ENCODE data around the gene CCDC137.
"Not testable (repeated sequence)": the region's sequence is repeated elsewhere in the genome, so short reads cannot be mapped to it uniquely, and the experiment has no call there.

The CCDC137 gene

GRCh38 chr17:81666342-81667191, at the start of gene CCDC137, which contains the start of gene OXLD1:
Gene CCDC137, plus strand, starts transcription at chr17:81666737. Its CDS starts 30 bp downstream, at chr17:81666767.
Gene OXLD1, minus strand, starts transcription at chr17:81666605. Its CDS starts 28 bp downstream, at chr17:81666577.
- peak; percentile 96 for DNase-seq (ENCODE audit: low read depth)

- no peak for DNase-seq (ENCODE audit: low read depth)
Observed at GRCh38 chr17:81616877-81617276, 49.7 kb upstream of the CCDC137 start.

- DNase-seq (ENCODE audit: low read depth), result not testable (repeated sequence)
Observed at GRCh38 chr17:81618307-81618706, 48.2 kb upstream of the CCDC137 start.

GRCh38 chr17:81621494-81622130, 44.9 kb upstream of the CCDC137 start:
- DNase-seq (ENCODE audit: low read depth), result no peak

- no peak for DNase-seq (ENCODE audit: low read depth)
Observed at GRCh38 chr17:81630274-81630673, 36.3 kb upstream of the CCDC137 start.

- DNase-seq (ENCODE audit: low read depth), result no peak
Observed at GRCh38 chr17:81631482-81631881, 35.1 kb upstream of the CCDC137 start.

GRCh38 chr17:81635431-81635830, 31.1 kb upstream of the CCDC137 start:
- DNase-seq (ENCODE audit: low read depth), result no peak

- DNase-seq (ENCODE audit: low read depth), result no peak
Observed at GRCh38 chr17:81635973-81636504, 30.5 kb upstream of the CCDC137 start.

- DNase-seq (ENCODE audit: low read depth), result peak; percentile 78
Observed at GRCh38 chr17:81636505-81637288, 29.8 kb upstream of the CCDC137 start, which contains the start of the genes NPLOC4 and TSPAN10. Gene NPLOC4, minus strand, starts transcription at chr17:81637112. Its CDS starts 182 bp downstream, at chr17:81636930. Gene TSPAN10, plus strand, starts transcription at chr17:81637196. Its CDS starts 5,217 bp downstream, at chr17:81642413.

- no peak for DNase-seq (ENCODE audit: low read depth)
Observed at GRCh38 chr17:81638683-81639082, 27.9 kb upstream of the CCDC137 start.

GRCh38 chr17:81640011-81640410, 26.5 kb upstream of the CCDC137 start:
- DNase-seq (ENCODE audit: low read depth), result no peak

GRCh38 chr17:81641825-81642489, 24.6 kb upstream of the CCDC137 start:
- DNase-seq (ENCODE audit: low read depth), result no peak

GRCh38 chr17:81644496-81644895, 22.0 kb upstream of the CCDC137 start:
- DNase-seq (ENCODE audit: low read depth), result no peak

- no peak for DNase-seq (ENCODE audit: low read depth)
Observed at GRCh38 chr17:81644976-81645952, 21.3 kb upstream of the CCDC137 start.

- no peak for DNase-seq (ENCODE audit: low read depth)
Observed at GRCh38 chr17:81646869-81647600, 19.5 kb upstream of the CCDC137 start.

GRCh38 chr17:81647640-81648012, 18.9 kb upstream of the CCDC137 start:
- DNase-seq (ENCODE audit: low read depth), result no peak

GRCh38 chr17:81648013-81648706, 18.4 kb upstream of the CCDC137 start:
- no peak for DNase-seq (ENCODE audit: low read depth)

- no peak for DNase-seq (ENCODE audit: low read depth)
Observed at GRCh38 chr17:81648707-81649085, 17.8 kb upstream of the CCDC137 start.

GRCh38 chr17:81650951-81651350, 15.6 kb upstream of the CCDC137 start:
- DNase-seq (ENCODE audit: low read depth), result no peak
